GM12865 (cell line): Measurements from ENCODE around the gene PHLPP2.
A peak's percentile ranks its signal among the peaks of the same experiment; 100 is the strongest.
"Not testable (repeated sequence)": the region's sequence is repeated elsewhere in the genome, so short reads cannot be mapped to it uniquely, and the experiment has no call there.

Source experiments
- DNase-seq: peaks from one replicate; pipeline ENCODE4 v3.0.0; 2010; ENCODE audit warnings: low read depth
- H3K4me3 ChIP-seq: 2 replicates; pipeline ENCODE4 v1.5.1; 2011; ENCODE audit warnings: mild to moderate bottlenecking, low read depth, low read length, control low read depth
- TF ChIP-seq, protein P1 (sequence below): IDR thresholded peaks from 2 replicates; pipeline ENCODE4 v1.5.1; 2011; ENCODE audit warnings: low read length, control low read depth, low read depth, inconsistent platforms; ENCODE audit not compliant: insufficient read depth; ENCODE audit errors: missing control alignments

PHLPP2 gene

GRCh38 chr16:71610936-71611871 lies 113.3 kb downstream of the PHLPP2 start:
- H3K4me3 ChIP-seq = no peak overlapping the region

GRCh38 chr16:71610447-71610846 lies 114.1 kb downstream of the PHLPP2 start:
- no peak overlapping the region for H3K4me3 ChIP-seq
- DNase-seq = no peak
- TF ChIP-seq, protein P1, sequence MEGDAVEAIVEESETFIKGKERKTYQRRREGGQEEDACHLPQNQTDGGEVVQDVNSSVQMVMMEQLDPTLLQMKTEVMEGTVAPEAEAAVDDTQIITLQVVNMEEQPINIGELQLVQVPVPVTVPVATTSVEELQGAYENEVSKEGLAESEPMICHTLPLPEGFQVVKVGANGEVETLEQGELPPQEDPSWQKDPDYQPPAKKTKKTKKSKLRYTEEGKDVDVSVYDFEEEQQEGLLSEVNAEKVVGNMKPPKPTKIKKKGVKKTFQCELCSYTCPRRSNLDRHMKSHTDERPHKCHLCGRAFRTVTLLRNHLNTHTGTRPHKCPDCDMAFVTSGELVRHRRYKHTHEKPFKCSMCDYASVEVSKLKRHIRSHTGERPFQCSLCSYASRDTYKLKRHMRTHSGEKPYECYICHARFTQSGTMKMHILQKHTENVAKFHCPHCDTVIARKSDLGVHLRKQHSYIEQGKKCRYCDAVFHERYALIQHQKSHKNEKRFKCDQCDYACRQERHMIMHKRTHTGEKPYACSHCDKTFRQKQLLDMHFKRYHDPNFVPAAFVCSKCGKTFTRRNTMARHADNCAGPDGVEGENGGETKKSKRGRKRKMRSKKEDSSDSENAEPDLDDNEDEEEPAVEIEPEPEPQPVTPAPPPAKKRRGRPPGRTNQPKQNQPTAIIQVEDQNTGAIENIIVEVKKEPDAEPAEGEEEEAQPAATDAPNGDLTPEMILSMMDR = no peak

More at GRCh38 chr16:71610936-71611871, 113.3 kb downstream of the PHLPP2 start:
- peak; percentile 89 for DNase-seq
- TF ChIP-seq, protein P1 = peak; percentile 98

GRCh38 chr16:71609066-71609465 lies 115.4 kb downstream of the PHLPP2 start:
- TF ChIP-seq, protein P1 = no peak
- DNase-seq = no peak
- no peak overlapping the region for H3K4me3 ChIP-seq

GRCh38 chr16:71600822-71601221 lies 123.7 kb downstream of the PHLPP2 start:
- no peak overlapping the region for H3K4me3 ChIP-seq
- no peak for DNase-seq
- TF ChIP-seq, protein P1 = no peak

GRCh38 chr16:71598426-71598825 lies 126.1 kb downstream of the PHLPP2 start:
- not testable (repeated sequence) for DNase-seq, H3K4me3 ChIP-seq

DNA sequence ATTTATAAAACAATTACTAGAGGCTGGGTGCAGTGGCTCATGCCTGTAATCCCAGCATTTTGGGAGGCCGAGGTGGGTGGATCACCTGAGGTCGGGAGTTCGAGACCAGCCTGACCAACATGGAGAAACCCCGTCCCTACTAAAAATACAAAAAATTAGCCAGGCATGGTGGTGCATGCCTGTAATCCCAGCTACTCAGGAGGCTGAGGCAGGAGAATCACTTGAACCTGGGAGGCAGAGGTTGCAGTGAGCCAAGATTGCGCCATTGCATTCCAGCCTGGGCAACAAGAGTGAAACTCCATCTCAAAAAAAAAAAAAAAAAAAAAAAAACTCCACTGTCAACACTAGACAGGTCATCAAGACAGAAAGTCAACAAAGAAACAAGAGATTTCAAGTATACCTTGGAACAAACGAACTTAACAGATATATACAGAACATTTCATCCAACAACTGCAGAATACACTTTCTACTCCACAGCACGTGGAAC lies 129.1 kb downstream of the PHLPP2 start:
- DNase-seq, H3K4me3 ChIP-seq: not testable (repeated sequence)
